Ishikawa (cell line): ENCODE results near the gene TRIM27.

Source experiments
- CEBPB ChIP-seq: IDR thresholded peaks from 2 replicates; pipeline ENCODE4 v1.6.1; 2012
- CREB1 ChIP-seq: IDR thresholded peaks from 2 replicates; pipeline ENCODE4 v1.6.1; 2012; ENCODE audit warnings: low read depth
- EGR1 ChIP-seq: IDR thresholded peaks from 2 replicates; pipeline ENCODE4 v1.6.1; 2012
- EP300 ChIP-seq: IDR thresholded peaks from 2 replicates; pipeline ENCODE4 v1.6.1; 2012; ENCODE audit warnings: borderline replicate concordance
- FOXM1 ChIP-seq: IDR thresholded peaks from 2 replicates; pipeline ENCODE4 v1.6.1; 2012; ENCODE audit warnings: low read depth, borderline replicate concordance
- MAX ChIP-seq: IDR thresholded peaks from 2 replicates; pipeline ENCODE4 v1.6.1; 2012
- NFIC ChIP-seq: IDR thresholded peaks from 2 replicates; pipeline ENCODE4 v1.6.1; 2012
- RAD21 ChIP-seq: IDR thresholded peaks from 2 replicates; pipeline ENCODE4 v1.6.1; 2012; ENCODE audit warnings: low read depth
- REST ChIP-seq: IDR thresholded peaks from 2 replicates; pipeline ENCODE4 v1.6.1; 2012; ENCODE audit warnings: low read depth, mild to moderate bottlenecking
- TAF1 ChIP-seq: IDR thresholded peaks from 2 replicates; pipeline ENCODE4 v1.6.1; 2012; ENCODE audit warnings: low read depth, mild to moderate bottlenecking
- TCF12 ChIP-seq: IDR thresholded peaks from 2 replicates; pipeline ENCODE4 v1.6.1; 2012; ENCODE audit warnings: low read depth
- TEAD4 ChIP-seq: IDR thresholded peaks from 2 replicates; pipeline ENCODE4 v1.6.1; 2012
- USF1 ChIP-seq: IDR thresholded peaks from 2 replicates; pipeline ENCODE4 v1.6.1; 2012
- YY1 ChIP-seq: IDR thresholded peaks from 2 replicates; pipeline ENCODE4 v1.6.1; 2012; ENCODE audit warnings: low read depth
- ZBTB7A ChIP-seq: IDR thresholded peaks from 2 replicates; pipeline ENCODE4 v1.6.1; 2012; ENCODE audit warnings: low read depth

Gene TRIM27

GRCh38 chr6:28960846-28961500 lies 37.2 kb upstream of the TRIM27 start:
- no peak for TF ChIP-seq YY1
- TF ChIP-seq CEBPB, result no peak
- TF ChIP-seq ZBTB7A, result no peak
- TF ChIP-seq EGR1, result no peak
- TF ChIP-seq NFIC, result no peak
- no peak for TF ChIP-seq FOXM1
- no peak for TF ChIP-seq REST
- no peak for TF ChIP-seq CREB1
- no peak for TF ChIP-seq MAX

- TF ChIP-seq EP300, result no peak
- TF ChIP-seq USF1, result no peak
- no peak for TF ChIP-seq TAF1
- TF ChIP-seq ZBTB7A, result no peak
- no peak for TF ChIP-seq REST
These were observed 32.5 kb upstream of the TRIM27 start for GRCh38 chr6:28956331-28956730.

- no peak for TF ChIP-seq EGR1
- TF ChIP-seq FOXM1, result no peak
- TF ChIP-seq TAF1, result no peak
- TF ChIP-seq RAD21, result no peak
- TF ChIP-seq CREB1, result no peak
- TF ChIP-seq EP300, result no peak
- no peak for TF ChIP-seq CEBPB
- no peak for TF ChIP-seq TCF12
- TF ChIP-seq ZBTB7A, result no peak
- TF ChIP-seq NFIC, result no peak
These were observed 29.9 kb upstream of the TRIM27 start for GRCh38 chr6:28953585-28954258.

GRCh38 chr6:28953039-28953584 lies 29.3 kb upstream of the TRIM27 start:
- TF ChIP-seq FOXM1, result no peak
- no peak for TF ChIP-seq EP300
- TF ChIP-seq MAX, result peak; percentile 57
- peak; percentile 88 for TF ChIP-seq TEAD4
- TF ChIP-seq YY1, result peak; percentile 77; the same call in 1 of the 2 replicates

- TF ChIP-seq EP300 (no peak), NFIC (no peak), CEBPB (no peak), TCF12 (no peak)
These were observed 25.1 kb upstream of the TRIM27 start for GRCh38 chr6:28948782-28949486.

GRCh38 chr6:28947831-28948270 lies 24.1 kb upstream of the TRIM27 start:
- TF ChIP-seq USF1, result no peak
- TF ChIP-seq TEAD4, result no peak
- no peak for TF ChIP-seq YY1
- TF ChIP-seq TAF1, result no peak
- TF ChIP-seq NFIC, result no peak
- no peak for TF ChIP-seq EP300
- TF ChIP-seq ZBTB7A, result no peak
- TF ChIP-seq CREB1, result no peak
- TF ChIP-seq FOXM1, result no peak
- TF ChIP-seq EGR1, result no peak
- no peak for TF ChIP-seq REST
- no peak for TF ChIP-seq TCF12
- TF ChIP-seq MAX, result no peak
- no peak for TF ChIP-seq CEBPB
- TF ChIP-seq RAD21, result no peak
